HCT116 (cell line): ENCODE measurements around the gene CENPM. TPM values are rescaled to one million over a fixed set of nuclear protein-coding genes. Genes with fewer than 3 reads are reported as not detected.

Experiments
- ATAC-seq: fragments of 200-7000 bp; cut with Tn5 transposase; 2 replicates; pipeline ENCODE4 v1.9.1; 2020; ENCODE audit warnings: mild to moderate bottlenecking, moderate library complexity
- BruUV-seq: library from RNA; stranded (reverse); fragments of 400-500 nt; replicated peaks from 2 replicates; lab custom pipeline; 2021; lab: Mats Ljungman, UMichigan
- CTCF ChIA-PET: fragments of 300-600 bp; sonication (Branson Sonifier 250); formaldehyde crosslinking; loops from one replicate; lab custom pipeline; 2021; ENCODE audit warnings: antibody characterized with exemption; lab: Charles Lee
- POLR2A ChIA-PET: fragments of 300-600, 350-600 bp; sonication (Branson Sonifier 250); formaldehyde crosslinking; loops from one replicate; lab custom pipeline; 2021; ENCODE audit warnings: antibody characterized with exemption; lab: Charles Lee
- RAD21 ChIA-PET, 2 experiments: fragments of 300-600 bp; sonication (Branson Sonifier 250); formaldehyde crosslinking; loops; one replicate each; lab custom pipeline; 2023; ENCODE audit warnings: low total read pairs in 2 of 2; ENCODE audit not compliant: uncharacterized antibody in 2 of 2, unreplicated experiment in 2 of 2, low non-redundant PET in 1 of 2; lab: Charles Lee
- DNase-seq: peaks from one replicate; pipeline ENCODE4 v3.0.0-alpha.2; 2010; ENCODE audit warnings: low read depth, low spot score
- H2AFZ ChIP-seq: fragments of 200-600 bp; shearing (Covaris generic), sonication (generic); 2 replicates; pipeline ENCODE4 v1.6.1; 2017; ENCODE audit warnings: low read depth, mixed run types, mixed read lengths, antibody characterized with exemption, low read length; ENCODE audit not compliant: poor library complexity, severe bottlenecking
- H3K27ac ChIP-seq: 2 replicates; pipeline ENCODE4 v1.5.1; 2012; ENCODE audit warnings: low read depth, low read length
- H3K27me3 ChIP-seq: fragments of 200-600 bp; sonication (generic); 2 replicates; pipeline ENCODE4 v1.6.1; 2016; ENCODE audit warnings: mixed run types, low read length, mixed read lengths; ENCODE audit not compliant: insufficient read depth
- H3K36me3 ChIP-seq, 2 experiments: fragments of 200-500 bp in 1 of 2; fragments of 200-600 bp in 1 of 2; sonication (Bioruptor generic) in 1 of 2; sonication (generic) in 1 of 2; 2 replicates each; pipeline versions ENCODE4 v1.5.1 to v1.6.1; 2014 to 2016; ENCODE audit warnings: low read length in 2 of 2, inconsistent platforms in 1 of 2, mixed read lengths in 1 of 2, mixed run types in 1 of 2; ENCODE audit not compliant: insufficient read depth in 2 of 2, control insufficient read depth in 1 of 2
- H3K4me1 ChIP-seq, 2 experiments: fragments of 200-600 bp in 1 of 2; sonication (generic) in 1 of 2; 2 replicates each; pipeline versions ENCODE4 v1.5.1 to v1.6.1; 2012 to 2017; ENCODE audit warnings: low read length in 2 of 2, inconsistent platforms in 1 of 2, mild to moderate bottlenecking in 1 of 2, mixed read lengths in 1 of 2, mixed run types in 1 of 2, moderate library complexity in 1 of 2; ENCODE audit not compliant: insufficient read depth in 2 of 2, control insufficient read depth in 1 of 2
- H3K4me2 ChIP-seq: fragments of 200-600 bp; sonication (generic); 2 replicates; pipeline ENCODE4 v1.6.1; 2017; ENCODE audit warnings: mixed run types, low read length, mixed read lengths
- H3K4me3 ChIP-seq, 2 experiments: fragments of 200-600 bp in 1 of 2; sonication (generic) in 1 of 2; replicated peaks in 1 of 2; 2 replicates each; pipeline ENCODE4 v1.5.1; 2011 to 2016; ENCODE audit warnings: low read length in 2 of 2, control low read depth in 1 of 2, low read depth in 1 of 2, mild to moderate bottlenecking in 1 of 2, mixed read lengths in 1 of 2, mixed run types in 1 of 2
- H3K79me2 ChIP-seq: fragments of 200-600 bp; sonication (generic); 2 replicates; pipeline ENCODE4 v1.6.1; 2017; ENCODE audit warnings: mild to moderate bottlenecking, mixed run types, low read length, moderate library complexity, mixed read lengths; ENCODE audit not compliant: insufficient read depth
- H3K9ac ChIP-seq: fragments of 200-600 bp; sonication (generic); 2 replicates; pipeline ENCODE4 v1.6.1; 2016; ENCODE audit warnings: low read length, mixed read lengths
- H3K9me2 ChIP-seq: fragments of 200-600 bp; sonication (generic), shearing (Covaris generic); 2 replicates; pipeline ENCODE4 v1.6.1; 2017; ENCODE audit warnings: mixed run types, mild to moderate bottlenecking, moderate library complexity; ENCODE audit not compliant: insufficient read depth
- H3K9me3 ChIP-seq, 2 experiments: fragments of 200-500 bp in 1 of 2; fragments of 200-600 bp in 1 of 2; sonication (Bioruptor generic) in 1 of 2; sonication (generic) in 1 of 2; 2 replicates each; pipeline ENCODE4 v1.6.1; 2014 to 2017; ENCODE audit warnings: low read length in 2 of 2, mixed read lengths in 2 of 2, inconsistent platforms in 1 of 2, low read depth in 1 of 2, mild to moderate bottlenecking in 1 of 2, mixed run types in 1 of 2, moderate library complexity in 1 of 2; ENCODE audit not compliant: control insufficient read depth in 1 of 2, insufficient read depth in 1 of 2
- H4K20me1 ChIP-seq: fragments of 200-600 bp; sonication (generic), shearing (Covaris generic); 2 replicates; pipeline ENCODE4 v1.6.1; 2017; ENCODE audit warnings: mixed run types, mild to moderate bottlenecking, moderate library complexity; ENCODE audit not compliant: insufficient read depth
- CBX3 ChIP-seq: IDR thresholded peaks from 2 replicates; pipeline ENCODE4 v1.6.1; 2012; ENCODE audit warnings: low read depth
- CEBPB ChIP-seq: IDR thresholded peaks from 2 replicates; pipeline ENCODE4 v1.6.1; 2012; ENCODE audit warnings: low read depth
- CTCF ChIP-seq, 3 experiments: fragments of 200-600 bp in 1 of 3; sonication (generic) in 1 of 3; IDR thresholded peaks in 2 of 3; conservative IDR thresholded peaks in 1 of 3; 2 replicates each; pipeline ENCODE4 v1.5.1; 2012 to 2017; ENCODE audit warnings: low read depth in 2 of 3, low read length in 2 of 3, antibody characterized with exemption in 1 of 3, borderline replicate concordance in 1 of 3, control low read depth in 1 of 3, mild to moderate bottlenecking in 1 of 3, mixed read lengths in 1 of 3, mixed run types in 1 of 3, moderate library complexity in 1 of 3; ENCODE audit not compliant: insufficient read depth in 1 of 3
- ELF1 ChIP-seq: IDR thresholded peaks from 2 replicates; pipeline ENCODE4 v1.6.1; 2012; ENCODE audit warnings: low read depth, borderline replicate concordance
- EZH2phosphoT487 ChIP-seq: fragments of 200-600 bp; IDR thresholded peaks from 2 replicates; pipeline ENCODE4 v1.6.1; 2018; ENCODE audit warnings: antibody characterized with exemption, borderline replicate concordance
- JUND ChIP-seq: IDR thresholded peaks from 2 replicates; pipeline ENCODE4 v1.6.1; 2012
- POLR2AphosphoS5 ChIP-seq: IDR thresholded peaks from 2 replicates; pipeline ENCODE4 v1.6.1; 2011; ENCODE audit warnings: mild to moderate bottlenecking, low read depth, low read length, moderate library complexity
- RAD21 ChIP-seq: IDR thresholded peaks from 2 replicates; pipeline ENCODE4 v1.6.1; 2012; ENCODE audit warnings: low read depth, mild to moderate bottlenecking
- SRF ChIP-seq: IDR thresholded peaks from 2 replicates; pipeline ENCODE4 v1.6.1; 2012; ENCODE audit warnings: low read depth
- TCF7L2 ChIP-seq: IDR thresholded peaks from 2 replicates; pipeline ENCODE4 v1.7.0; 2011; ENCODE audit warnings: borderline replicate concordance, inconsistent platforms; ENCODE audit not compliant: insufficient read depth, insufficient read length; ENCODE audit errors: extremely low read depth
- ZFX ChIP-seq: fragments of 450-650 bp; IDR thresholded peaks from 2 replicates; pipeline ENCODE4 v1.6.1; 2017
- ZNF274 ChIP-seq: fragments of 200-500 bp; sonication (Bioruptor generic); IDR thresholded peaks from 2 replicates; pipeline ENCODE4 v1.6.1; 2014; ENCODE audit warnings: mild to moderate bottlenecking, low read depth, low read length, inconsistent platforms
- intact Hi-C: fragments of 100-400 bp; cut with micrococcal nuclease; formaldehyde crosslinking; loops from 2 replicates; pipeline ENCODE4 v1.10.0; 2022
- total RNA-seq: library from RNA; stranded (reverse); gene quantifications from one replicate; pipeline ENCODE4 v1.2.1, GENCODE V29; 2021; ENCODE audit not compliant: unreplicated experiment
- TF ChIP-seq, protein P1 (sequence below): IDR thresholded peaks from 2 replicates; pipeline ENCODE4 v1.6.1; 2011; ENCODE audit warnings: mild to moderate bottlenecking, low read length, moderate library complexity; ENCODE audit not compliant: insufficient replicate concordance; ENCODE audit errors: extremely low read depth
- TF ChIP-seq, protein P2 (sequence below): IDR thresholded peaks from 2 replicates; pipeline ENCODE4 v1.6.1; 2012; ENCODE audit warnings: low read depth

Gene CENPM
- total RNA-seq, 1 experiment from 2014 or later: 44.7 TPM

GRCh38 chr22:41991111-41991510, 44.2 kb upstream of the CENPM start:
- DNase-seq: no peak
- no peaks in the 10 kb centered on the region; a peak in 1 of 4 replicates for H3K36me3 ChIP-seq
- no peak overlapping the region for H3K27ac ChIP-seq
- H4K20me1 ChIP-seq: no peaks in the 10 kb centered on the region
- no peaks in the 10 kb centered on the region for H3K9me2 ChIP-seq
- TF ChIP-seq RAD21 (no peak), POLR2AphosphoS5 (no peak), ZFX (no peak), ELF1 (no peak), TCF7L2 (no peak)
- TF ChIP-seq, protein P1, sequence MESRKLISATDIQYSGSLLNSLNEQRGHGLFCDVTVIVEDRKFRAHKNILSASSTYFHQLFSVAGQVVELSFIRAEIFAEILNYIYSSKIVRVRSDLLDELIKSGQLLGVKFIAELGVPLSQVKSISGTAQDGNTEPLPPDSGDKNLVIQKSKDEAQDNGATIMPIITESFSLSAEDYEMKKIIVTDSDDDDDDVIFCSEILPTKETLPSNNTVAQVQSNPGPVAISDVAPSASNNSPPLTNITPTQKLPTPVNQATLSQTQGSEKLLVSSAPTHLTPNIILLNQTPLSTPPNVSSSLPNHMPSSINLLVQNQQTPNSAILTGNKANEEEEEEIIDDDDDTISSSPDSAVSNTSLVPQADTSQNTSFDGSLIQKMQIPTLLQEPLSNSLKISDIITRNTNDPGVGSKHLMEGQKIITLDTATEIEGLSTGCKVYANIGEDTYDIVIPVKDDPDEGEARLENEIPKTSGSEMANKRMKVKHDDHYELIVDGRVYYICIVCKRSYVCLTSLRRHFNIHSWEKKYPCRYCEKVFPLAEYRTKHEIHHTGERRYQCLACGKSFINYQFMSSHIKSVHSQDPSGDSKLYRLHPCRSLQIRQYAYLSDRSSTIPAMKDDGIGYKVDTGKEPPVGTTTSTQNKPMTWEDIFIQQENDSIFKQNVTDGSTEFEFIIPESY: no peak
- intact Hi-C loops: no loop called here
- no peak overlapping the region for H3K4me2 ChIP-seq
- no peak for ATAC-seq
- H2AFZ ChIP-seq: no peak overlapping the region
- BruUV-seq: no TSS peak
- no peaks in the 10 kb centered on the region for H3K27me3 ChIP-seq
- no peaks in the 10 kb centered on the region for H3K4me1 ChIP-seq
- H3K79me2 ChIP-seq: no peaks in the 10 kb centered on the region
- H3K9ac ChIP-seq: no peak overlapping the region
- no peaks in the 10 kb centered on the region for H3K9me3 ChIP-seq
- CTCF ChIA-PET: no interaction called here
- no peak overlapping the region for H3K4me3 ChIP-seq
- RAD21 ChIA-PET: interaction anchor here in 1 of 2 experiments (0.5 kb wide), 1 partner anchor 122 kb away, joined by 3 read pairs; no protein-coding TSS in a partner anchor
- POLR2A ChIA-PET: no interaction called here

DNA sequence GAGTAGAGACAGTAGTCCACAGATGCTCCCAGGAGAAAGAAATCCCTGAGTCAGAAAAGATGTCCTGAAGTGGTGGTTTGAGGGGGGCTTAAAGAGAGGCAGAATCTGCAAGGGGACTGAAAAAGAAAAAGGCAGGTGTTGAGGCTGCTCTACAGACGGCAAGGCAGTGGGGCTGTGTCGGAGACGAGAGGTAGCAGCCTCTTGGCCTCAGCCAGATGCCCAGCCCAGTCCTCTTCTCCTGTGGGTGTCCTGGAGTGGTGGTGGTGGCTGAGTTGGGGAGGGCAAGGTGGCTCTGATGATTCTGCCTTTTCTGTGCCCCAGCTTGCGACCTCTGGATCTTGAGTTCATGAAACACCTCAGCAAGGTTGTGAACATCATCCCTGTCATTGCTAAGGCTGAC, 42.3 kb upstream of the CENPM start:
- ChIA-PET POLR2A (no interaction called here), RAD21 (no interaction called here), CTCF (no interaction called here)
- Histone ChIP-seq H3K9me3 (no peaks in the 10 kb centered on the region), H3K36me3 (no peaks in the 10 kb centered on the region; a peak in 1 of 4 replicates), H3K4me2 (no peak overlapping the region), H4K20me1 (no peaks in the 10 kb centered on the region), H3K27me3 (no peaks in the 10 kb centered on the region), H3K4me3 (no peak overlapping the region), H3K9ac (no peak overlapping the region), H3K9me2 (no peaks in the 10 kb centered on the region), H2AFZ (no peak overlapping the region), H3K27ac (no peak overlapping the region), H3K79me2 (no peaks in the 10 kb centered on the region), H3K4me1 (no peaks in the 10 kb centered on the region)
- DNase-seq (no peak), ATAC-seq (no peak)
- BruUV-seq: no TSS peak
- intact Hi-C loops: no loop called here
- TF ChIP-seq ZNF274: no peak
- TF ChIP-seq JUND: no peak
- TF ChIP-seq CTCF (IDR thresholded peaks at IDR 0.05 in 2 of 3, conservative IDR thresholded peaks at IDR 0.05 in 1 of 3; ENCODE audit: borderline replicate concordance in 1 of 3, insufficient read depth in 1 of 3, low read depth in 2 of 3, low read length in 2 of 3): no peak
- no peak for TF ChIP-seq SRF
- no peak for TF ChIP-seq CBX3
- no peak for TF ChIP-seq CEBPB
- TF ChIP-seq, protein P2, sequence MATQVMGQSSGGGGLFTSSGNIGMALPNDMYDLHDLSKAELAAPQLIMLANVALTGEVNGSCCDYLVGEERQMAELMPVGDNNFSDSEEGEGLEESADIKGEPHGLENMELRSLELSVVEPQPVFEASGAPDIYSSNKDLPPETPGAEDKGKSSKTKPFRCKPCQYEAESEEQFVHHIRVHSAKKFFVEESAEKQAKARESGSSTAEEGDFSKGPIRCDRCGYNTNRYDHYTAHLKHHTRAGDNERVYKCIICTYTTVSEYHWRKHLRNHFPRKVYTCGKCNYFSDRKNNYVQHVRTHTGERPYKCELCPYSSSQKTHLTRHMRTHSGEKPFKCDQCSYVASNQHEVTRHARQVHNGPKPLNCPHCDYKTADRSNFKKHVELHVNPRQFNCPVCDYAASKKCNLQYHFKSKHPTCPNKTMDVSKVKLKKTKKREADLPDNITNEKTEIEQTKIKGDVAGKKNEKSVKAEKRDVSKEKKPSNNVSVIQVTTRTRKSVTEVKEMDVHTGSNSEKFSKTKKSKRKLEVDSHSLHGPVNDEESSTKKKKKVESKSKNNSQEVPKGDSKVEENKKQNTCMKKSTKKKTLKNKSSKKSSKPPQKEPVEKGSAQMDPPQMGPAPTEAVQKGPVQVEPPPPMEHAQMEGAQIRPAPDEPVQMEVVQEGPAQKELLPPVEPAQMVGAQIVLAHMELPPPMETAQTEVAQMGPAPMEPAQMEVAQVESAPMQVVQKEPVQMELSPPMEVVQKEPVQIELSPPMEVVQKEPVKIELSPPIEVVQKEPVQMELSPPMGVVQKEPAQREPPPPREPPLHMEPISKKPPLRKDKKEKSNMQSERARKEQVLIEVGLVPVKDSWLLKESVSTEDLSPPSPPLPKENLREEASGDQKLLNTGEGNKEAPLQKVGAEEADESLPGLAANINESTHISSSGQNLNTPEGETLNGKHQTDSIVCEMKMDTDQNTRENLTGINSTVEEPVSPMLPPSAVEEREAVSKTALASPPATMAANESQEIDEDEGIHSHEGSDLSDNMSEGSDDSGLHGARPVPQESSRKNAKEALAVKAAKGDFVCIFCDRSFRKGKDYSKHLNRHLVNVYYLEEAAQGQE: no peak
- TF ChIP-seq EZH2phosphoT487: no peak
- TF ChIP-seq ELF1: no peak
- no peak for TF ChIP-seq RAD21
